ENCODE measurements around the gene MLLT1. TPM values are rescaled to one million over a fixed set of nuclear protein-coding genes. Genes with fewer than 3 reads are reported as not detected.
A peak's percentile ranks its signal among the peaks of the same experiment; 100 is the strongest.

The MLLT1 gene
- total RNA-seq, 1 experiment from 2014 or later = 55.0 TPM

DNA sequence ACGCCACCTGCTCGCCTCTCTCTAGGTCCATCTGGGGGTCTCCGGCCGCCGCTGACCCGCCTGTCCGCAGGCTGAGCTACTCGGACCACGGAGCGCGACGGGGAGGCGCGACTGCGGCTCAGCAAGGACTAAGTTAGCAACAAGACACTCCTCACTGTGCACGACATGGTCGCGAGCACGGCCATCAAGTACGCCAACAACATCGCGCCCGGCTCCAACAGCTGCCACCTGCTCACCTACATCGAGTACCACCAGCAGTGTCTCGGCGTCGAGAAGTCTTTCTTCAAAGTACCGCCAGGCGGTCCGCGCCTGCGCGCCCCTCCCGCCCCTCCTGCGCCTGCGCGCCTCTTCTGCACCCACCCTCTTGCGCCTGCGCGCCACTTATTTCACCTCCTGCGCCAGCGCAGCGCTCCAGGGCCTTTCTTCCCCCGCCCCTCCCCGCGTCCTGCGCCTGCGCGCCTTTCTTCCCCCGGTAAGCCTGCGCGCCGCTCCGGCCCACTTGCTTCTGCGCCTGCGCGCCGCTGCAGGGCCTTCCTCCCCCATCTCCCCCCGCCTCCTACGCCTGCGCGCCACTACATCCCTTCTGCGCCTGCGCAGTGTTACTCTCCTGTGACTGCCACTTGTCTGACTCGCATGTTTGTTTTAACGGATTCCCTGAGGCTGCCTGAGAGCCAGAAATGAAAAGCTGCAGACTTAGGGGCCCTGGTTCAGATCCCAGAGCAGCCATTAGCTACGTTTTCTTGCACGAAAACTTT is 80.4 kb downstream of the MLLT1 start (continued):
- TF ChIP-seq REST (IDR thresholded peaks at IDR 0.05; ENCODE audit: low read depth) = no peak
- no peak for TF ChIP-seq CBX3 (IDR thresholded peaks at IDR 0.05; ENCODE audit: low read depth)
- TF ChIP-seq EZH2phosphoT487 (IDR thresholded peaks at IDR 0.05; ENCODE audit: borderline replicate concordance) = no peak
- no peak for TF ChIP-seq SIN3A (IDR thresholded peaks at IDR 0.05; ENCODE audit: low read depth)
- TF ChIP-seq SRF (IDR thresholded peaks at IDR 0.05; ENCODE audit: low read depth) = no peak
- no peak for TF ChIP-seq YY1 (IDR thresholded peaks at IDR 0.05; ENCODE audit: extremely low read depth, insufficient replicate concordance, low read depth, low read length)
- TF ChIP-seq FOSL1 (IDR thresholded peaks at IDR 0.05; ENCODE audit: low read depth) = no peak
- TF ChIP-seq EGR1 (IDR thresholded peaks at IDR 0.05; ENCODE audit: low read depth) = no peak
- TF ChIP-seq SP1 (IDR thresholded peaks at IDR 0.05; ENCODE audit: low read depth) = no peak
- peak; percentile 82 for TF ChIP-seq POLR2AphosphoS5 (IDR thresholded peaks at IDR 0.05; ENCODE audit: low read depth, low read length)
- no peak for TF ChIP-seq JUND (IDR thresholded peaks at IDR 0.05)
- peak; percentile 70 for TF ChIP-seq POLR2A (IDR thresholded peaks at IDR 0.05; ENCODE audit: borderline replicate concordance, extremely low read depth, insufficient read depth, insufficient read length)
- no peak for TF ChIP-seq EZH2 (IDR thresholded peaks at IDR 0.05)

- TF ChIP-seq ZNF274 (IDR thresholded peaks at IDR 0.05; ENCODE audit: low read depth, low read length) (no peak), EZH2phosphoT487 (IDR thresholded peaks at IDR 0.05; ENCODE audit: borderline replicate concordance) (no peak), CBX3 (IDR thresholded peaks at IDR 0.05; ENCODE audit: low read depth) (no peak), POLR2A (IDR thresholded peaks at IDR 0.05; ENCODE audit: borderline replicate concordance, extremely low read depth, insufficient read depth, insufficient read length) (no peak), ZFX (IDR thresholded peaks at IDR 0.05) (no peak), YY1 (IDR thresholded peaks at IDR 0.05; ENCODE audit: extremely low read depth, insufficient replicate concordance, low read depth, low read length) (no peak)
- Histone ChIP-seq H3K27ac (ENCODE audit: low read depth, low read length) (peak overlapping the region; percentile 61), H3K4me2 (ENCODE audit: low read length) (peak overlapping the region; percentile 99), H3K4me1 (ENCODE audit: control insufficient read depth in 1 of 2, insufficient read depth in 2 of 2, low read length in 2 of 2) (peaks cover 8 to 18% of the 10 kb centered on the region in 2 experiments), H3K9ac (ENCODE audit: low read length) (peak overlapping the region; percentile 68), H3K79me2 (ENCODE audit: insufficient read depth, low read length) (peaks cover 12% of the 10 kb centered on the region; the same call in 1 of the 2 replicates), H4K20me1 (ENCODE audit: insufficient read depth) (no peaks in the 10 kb centered on the region), H3K27me3 (ENCODE audit: insufficient read depth, low read length) (no peaks in the 10 kb centered on the region), H3K36me3 (ENCODE audit: control insufficient read depth in 1 of 2, insufficient read depth in 2 of 2, low read length in 2 of 2) (no peaks in the 10 kb centered on the region), H3K4me3 (replicated peaks in 1 of 2; ENCODE audit: low read depth in 1 of 2, low read length in 2 of 2) (peak overlapping the region; percentile 69 to 95), H2AFZ (ENCODE audit: low read depth, low read length, poor library complexity, severe bottlenecking) (no peak overlapping the region), H3K9me2 (ENCODE audit: insufficient read depth) (no peaks in the 10 kb centered on the region), H3K9me3 (ENCODE audit: control insufficient read depth in 1 of 2, insufficient read depth in 1 of 2, low read depth in 1 of 2, low read length in 2 of 2) (no peaks in the 10 kb centered on the region)
- ChIA-PET RAD21 (ENCODE audit: low non-redundant PET in 1 of 2, low total read pairs in 2 of 2, uncharacterized antibody in 2 of 2, unreplicated experiment in 2 of 2) (no interaction called here), POLR2A (no interaction called here), CTCF (no interaction called here)
- intact Hi-C loops (cut with micrococcal nuclease) = no loop called here
- DNase-seq (ENCODE audit: low read depth, low spot score) = no peak
- peak; percentile 25 for ATAC-seq
- BruUV-seq (replicated peaks) = TSS peak; percentile 82
These were observed 80.9 kb downstream of the MLLT1 start for GRCh38 chr19:6198896-6199239.
